Stimulated activated naive CD4-positive, alpha-beta T cell treated with Interleukin-2 at 50 U/mL for 16 hours (primary cell): ENCODE data around the gene CHD9.
"Not testable (repeated sequence)": the region's sequence is repeated elsewhere in the genome, so short reads cannot be mapped to it uniquely, and the experiment has no call there.

Experiments used
- DNase-seq: peaks from one replicate; lab custom pipeline; 2025; lab: John Stamatoyannopoulos, UW

Gene CHD9

GRCh38 chr16:53131363-53132071, 76.7 kb downstream of the CHD9 start:
- DNase-seq, result peak; percentile 52

GRCh38 chr16:53132406-53132805, 77.6 kb downstream of the CHD9 start:
- DNase-seq, result no peak

GRCh38 chr16:53135329-53135728, 80.5 kb downstream of the CHD9 start:
- no peak for DNase-seq

- DNase-seq, result no peak
These were observed 88.2 kb downstream of the CHD9 start for GRCh38 chr16:53142823-53143568.

GRCh38 chr16:53147500-53148065, 92.8 kb downstream of the CHD9 start:
- DNase-seq, result no peak

GRCh38 chr16:53150769-53151168, 96.0 kb downstream of the CHD9 start:
- no peak for DNase-seq

GRCh38 chr16:53152329-53152728, 97.5 kb downstream of the CHD9 start:
- DNase-seq, result no peak

- DNase-seq, result no peak
These were observed 98.3 kb downstream of the CHD9 start for GRCh38 chr16:53153130-53153529.

- no peak for DNase-seq
These were observed 99.7 kb downstream of the CHD9 start for GRCh38 chr16:53154513-53154912.

- DNase-seq, result no peak
These were observed 101.7 kb downstream of the CHD9 start for GRCh38 chr16:53156516-53156915.

GRCh38 chr16:53159781-53160436, 105.1 kb downstream of the CHD9 start:
- DNase-seq, result no peak

GRCh38 chr16:53166099-53166498, 111.3 kb downstream of the CHD9 start:
- no peak for DNase-seq

- DNase-seq, result no peak
These were observed 114.0 kb downstream of the CHD9 start for GRCh38 chr16:53168744-53169143.

GRCh38 chr16:53172517-53172916, 117.7 kb downstream of the CHD9 start:
- no peak for DNase-seq

- no peak for DNase-seq
These were observed 120.3 kb downstream of the CHD9 start for GRCh38 chr16:53175118-53175517.

- DNase-seq, result no peak
These were observed 121.6 kb downstream of the CHD9 start for GRCh38 chr16:53176434-53176833.

GRCh38 chr16:53183442-53183841, 128.7 kb downstream of the CHD9 start:
- DNase-seq, result no peak

- not testable (repeated sequence) for DNase-seq
These were observed 130.9 kb downstream of the CHD9 start for GRCh38 chr16:53185741-53186140.

GRCh38 chr16:53187775-53188174, 133.0 kb downstream of the CHD9 start:
- DNase-seq, result no peak

GRCh38 chr16:53191413-53191812, 136.6 kb downstream of the CHD9 start:
- no peak for DNase-seq

GRCh38 chr16:53198933-53199332, 144.1 kb downstream of the CHD9 start:
- no peak for DNase-seq

- no peak for DNase-seq
These were observed 147.1 kb downstream of the CHD9 start for GRCh38 chr16:53201900-53202299.

- DNase-seq, result no peak
These were observed 147.6 kb downstream of the CHD9 start for GRCh38 chr16:53202398-53202797.
